ENCODE measurements around the gene TNFRSF19.

GRCh38 chr13:23667750-23668149, 97.5 kb downstream of the TNFRSF19 start:
- TF ChIP-seq SMARCA5 (IDR thresholded peaks at IDR 0.05) (no peak), E2F4 (IDR thresholded peaks at IDR 0.05; ENCODE audit: low read depth, low read length) (no peak), SREBF2 (IDR thresholded peaks at IDR 0.05; ENCODE audit: low read length) (no peak)

Data from GM12878 (cell line).